ENCODE data around the gene ACSM3. TPM values are rescaled to one million over a fixed set of nuclear protein-coding genes. Genes with fewer than 3 reads are reported as not detected.

Gene ACSM3
- polyA plus RNA-seq, 1 of the 3 experiments (the other 2 are of a cell fraction), result 0.44 TPM

GRCh38 chr16:20734056-20734455 is 29.8 kb upstream of the ACSM3 start:
- peaks cover 22% of the 10 kb centered on the region for H3K79me2 ChIP-seq (ENCODE audit: insufficient read depth)
- DNase-seq, result no peak
- no peak for TF ChIP-seq POLR2AphosphoS5 (IDR thresholded peaks at IDR 0.05; ENCODE audit: low read depth, low read length)
- TF ChIP-seq EP300 (IDR thresholded peaks at IDR 0.05; ENCODE audit: borderline replicate concordance in 1 of 2, low read depth in 1 of 2, low read length in 1 of 2), result no peak
- no peak for TF ChIP-seq RAD21 (IDR thresholded peaks at IDR 0.05; ENCODE audit: low read length)
- no peak for TF ChIP-seq GABPA (IDR thresholded peaks at IDR 0.05; ENCODE audit: low read depth)
- TF ChIP-seq FOXM1 (IDR thresholded peaks at IDR 0.05; ENCODE audit: low read depth), result no peak
- TF ChIP-seq FOXJ3 (CRISPR knock-in tag; IDR thresholded peaks at IDR 0.05), result no peak
- no peak for TF ChIP-seq MEF2A (IDR thresholded peaks at IDR 0.05; ENCODE audit: borderline replicate concordance, low read depth)
- TF ChIP-seq TAF1 (IDR thresholded peaks at IDR 0.05; ENCODE audit: borderline replicate concordance, low read depth, low read length), result no peak
- TF ChIP-seq RXRA (IDR thresholded peaks at IDR 0.05; ENCODE audit: borderline replicate concordance, low read depth), result no peak
- no peak for TF ChIP-seq JUND (IDR thresholded peaks at IDR 0.05)
- no peak for TF ChIP-seq FOSL2 (IDR thresholded peaks at IDR 0.05; ENCODE audit: borderline replicate concordance, low read depth)
- no peak for TF ChIP-seq MXI1 (IDR thresholded peaks at IDR 0.05; ENCODE audit: low read depth, low read length)
- TF ChIP-seq CHD2 (IDR thresholded peaks at IDR 0.05; ENCODE audit: low read length, partially characterized antibody), result no peak
- TF ChIP-seq EZH2phosphoT487 (IDR thresholded peaks at IDR 0.05; ENCODE audit: borderline replicate concordance, low read depth), result no peak
- no peak for TF ChIP-seq USF1 (IDR thresholded peaks at IDR 0.05; ENCODE audit: borderline replicate concordance, low read depth)
- H3K27ac ChIP-seq (ENCODE audit: low read depth in 2 of 2, low read length in 1 of 2), result no peak overlapping the region
- H4K20me1 ChIP-seq (ENCODE audit: insufficient read depth), result peaks cover 32% of the 10 kb centered on the region
- WGBS (ENCODE audit: low lambda C conversion rate), result 96% methylated on average over 3 of the region's 3 CpGs
- no peaks in the 10 kb centered on the region for H3K9me3 ChIP-seq
- H3K9me2 ChIP-seq, result no peaks in the 10 kb centered on the region
- no peak overlapping the region for H3K9ac ChIP-seq
- H3K4me3 ChIP-seq (ENCODE audit: low read depth in 2 of 2, low read length in 1 of 2), result no peak overlapping the region
- H3K4me2 ChIP-seq, result no peak overlapping the region
- H3K27me3 ChIP-seq (ENCODE audit: insufficient read depth), result no peaks in the 10 kb centered on the region
- CTCF ChIA-PET, result interaction anchor here (1.2 kb wide), 1 partner anchor 12 kb away, joined by 4 read pairs; no protein-coding TSS in a partner anchor
- no peak overlapping the region for H2AFZ ChIP-seq (ENCODE audit: low read depth)
- no peaks in the 10 kb centered on the region for H3F3A ChIP-seq (replicated peaks; ENCODE audit: insufficient read depth)
- POLR2A ChIA-PET, result no interaction called here
- peaks cover 53 to 55% of the 10 kb centered on the region in 2 experiments for H3K36me3 ChIP-seq (replicated peaks in 1 of 2; ENCODE audit: control insufficient read depth in 1 of 2, insufficient read depth in 2 of 2, low read length in 1 of 2)
- no peaks in the 10 kb centered on the region for H3K4me1 ChIP-seq (ENCODE audit: control insufficient read depth in 1 of 2, insufficient read depth in 2 of 2, low read depth in 1 of 2, low read length in 1 of 2)

GRCh38 chr16:20734782-20735181 is 29.0 kb upstream of the ACSM3 start:
- no peaks in the 10 kb centered on the region for H3K9me2 ChIP-seq
- H3K79me2 ChIP-seq (ENCODE audit: insufficient read depth), result peaks cover 30% of the 10 kb centered on the region
- H3K27me3 ChIP-seq (ENCODE audit: insufficient read depth), result no peaks in the 10 kb centered on the region
- H3K36me3 ChIP-seq (replicated peaks in 1 of 2; ENCODE audit: control insufficient read depth in 1 of 2, insufficient read depth in 2 of 2, low read length in 1 of 2), result peaks cover 53 to 55% of the 10 kb centered on the region in 2 experiments
- TF ChIP-seq REST (IDR thresholded peaks at IDR 0.05; ENCODE audit: low read depth, low read length) (no peak), MXI1 (IDR thresholded peaks at IDR 0.05; ENCODE audit: low read depth, low read length) (no peak), RCOR1 (IDR thresholded peaks at IDR 0.05; ENCODE audit: low read length) (no peak), FOXJ3 (CRISPR knock-in tag; IDR thresholded peaks at IDR 0.05) (no peak), EZH2phosphoT487 (IDR thresholded peaks at IDR 0.05; ENCODE audit: borderline replicate concordance, low read depth) (no peak), NRF1 (IDR thresholded peaks at IDR 0.05; ENCODE audit: low read depth, low read length) (no peak), RXRA (IDR thresholded peaks at IDR 0.05; ENCODE audit: borderline replicate concordance, low read depth) (no peak)
- H3K27ac ChIP-seq (ENCODE audit: low read depth in 2 of 2, low read length in 1 of 2), result no peak overlapping the region
- H3K4me1 ChIP-seq (ENCODE audit: control insufficient read depth in 1 of 2, insufficient read depth in 2 of 2, low read depth in 1 of 2, low read length in 1 of 2), result no peaks in the 10 kb centered on the region; a peak in 1 of 4 replicates
- no peaks in the 10 kb centered on the region for H3F3A ChIP-seq (replicated peaks; ENCODE audit: insufficient read depth)
- ChIA-PET CTCF (no interaction called here), POLR2A (no interaction called here)
- H2AFZ ChIP-seq (ENCODE audit: low read depth), result no peak overlapping the region
- H3K9me3 ChIP-seq, result no peaks in the 10 kb centered on the region
- no peak overlapping the region for H3K4me2 ChIP-seq
- no peak overlapping the region for H3K9ac ChIP-seq
- 81% methylated on average over 3 of the region's 3 CpGs for WGBS (ENCODE audit: low lambda C conversion rate)
- no peak for DNase-seq
- H3K4me3 ChIP-seq (ENCODE audit: low read depth in 2 of 2, low read length in 1 of 2), result no peak overlapping the region
- peaks cover 39% of the 10 kb centered on the region for H4K20me1 ChIP-seq (ENCODE audit: insufficient read depth)
